GM21723 (cell line): ENCODE measurements around the gene COL6A1.
"Not testable (repeated sequence)": the region's sequence is repeated elsewhere in the genome, so short reads cannot be mapped to it uniquely, and the experiment has no call there.

Experiments used
- ATAC-seq: cut with Tn5 transposase; IDR thresholded peaks from one replicate; pipeline ENCODE4 v1.9.1; 2021; ENCODE audit warnings: mild to moderate bottlenecking, moderate library complexity; ENCODE audit not compliant: unreplicated experiment

The COL6A1 gene

DNA sequence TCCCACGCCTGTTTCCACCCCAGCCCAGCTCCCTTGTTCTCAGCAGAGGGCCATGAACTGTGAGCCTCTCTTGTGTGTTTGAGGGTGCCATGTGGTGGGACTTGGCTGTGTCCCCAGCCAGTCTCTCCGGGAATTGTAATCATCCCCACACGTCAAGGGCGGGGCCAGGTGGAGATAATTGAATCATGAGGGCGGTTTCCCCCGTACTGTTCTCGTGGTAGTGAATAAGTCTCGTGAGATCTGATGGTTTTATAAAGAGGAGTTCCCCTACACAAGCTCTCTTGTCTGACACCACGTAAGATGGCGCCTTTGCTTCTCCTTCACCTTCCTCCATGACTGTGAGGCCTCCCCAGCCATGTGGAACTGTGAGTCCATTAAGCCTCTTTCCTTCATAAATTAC, 59.1 kb downstream of the COL6A1 start:
- no peak for ATAC-seq

DNA sequence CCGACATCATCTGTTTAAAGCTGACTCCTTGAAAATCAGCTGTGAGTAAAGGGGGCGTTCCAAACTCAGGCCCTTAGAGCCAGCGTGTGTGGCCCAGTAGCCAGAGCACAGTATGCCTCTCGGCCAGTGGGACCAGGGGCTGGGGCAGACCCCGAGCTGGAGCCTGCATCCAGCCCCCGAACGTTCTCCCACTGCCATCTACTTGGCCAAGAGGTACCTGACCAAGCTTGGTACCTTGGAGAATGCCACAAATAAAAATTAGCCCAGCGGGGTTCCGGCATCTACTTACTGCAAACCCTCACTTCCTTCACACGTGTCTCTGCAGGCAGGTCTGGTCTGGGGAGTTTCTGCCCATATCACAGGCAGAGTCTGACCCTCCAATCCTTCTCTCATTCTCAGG, 59.6 kb downstream of the COL6A1 start:
- ATAC-seq, result no peak

DNA sequence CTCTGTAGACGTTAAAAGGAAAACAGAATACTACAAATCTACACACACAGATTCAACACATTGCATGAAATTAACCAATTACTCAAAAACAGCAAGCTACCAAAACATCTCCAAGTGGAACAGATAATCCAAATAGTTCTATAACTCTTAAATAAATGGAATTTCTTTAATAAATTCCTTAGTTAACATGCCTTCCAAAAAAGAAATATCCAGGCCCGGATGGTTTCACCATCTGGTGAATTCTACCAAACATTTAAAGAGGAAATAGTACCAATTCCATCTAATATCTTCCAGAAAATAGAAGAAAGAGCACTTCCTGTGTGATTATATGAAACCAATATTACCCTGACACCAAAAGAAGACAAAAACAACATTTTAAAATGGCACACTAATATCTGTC, 63.6 kb downstream of the COL6A1 start:
- no peak for ATAC-seq

DNA sequence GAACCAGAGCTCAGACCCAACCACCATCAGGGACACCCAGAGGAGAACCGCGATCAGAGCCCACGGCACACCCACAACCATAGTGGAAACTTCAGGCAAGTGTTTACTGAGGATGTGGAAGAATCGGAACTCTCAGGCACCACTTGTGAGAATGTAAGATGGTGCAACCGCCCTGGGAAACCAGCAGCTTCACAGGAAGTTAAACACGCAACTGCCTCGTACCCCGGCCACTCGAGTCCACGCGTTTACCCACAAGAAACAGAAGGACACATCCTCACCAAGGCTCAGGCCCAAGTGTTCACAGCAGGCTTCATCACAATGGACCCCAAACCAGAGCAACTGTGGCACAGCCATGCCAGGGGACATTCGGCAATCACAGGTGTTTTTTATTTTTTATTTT, 64.9 kb downstream of the COL6A1 start:
- ATAC-seq, result no peak

DNA sequence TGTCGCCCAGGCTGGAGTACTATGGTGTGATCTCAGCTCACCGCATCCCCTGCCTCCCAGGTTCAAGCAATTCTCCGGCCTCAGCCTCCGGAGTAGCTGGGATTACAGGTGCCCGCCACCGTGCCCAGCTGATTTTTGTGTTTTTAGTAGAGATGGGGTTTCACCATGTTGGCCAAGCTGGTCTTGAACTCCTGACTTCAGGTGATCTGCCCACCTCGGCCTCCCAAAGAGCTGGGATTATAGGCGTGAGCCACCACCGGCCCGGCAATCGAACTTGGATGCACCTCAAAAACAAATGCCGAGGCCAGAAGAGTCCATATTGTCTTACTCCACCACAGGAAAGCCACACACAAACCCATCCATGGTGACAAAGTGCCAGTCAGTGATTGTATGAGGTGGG, 65.3 kb downstream of the COL6A1 start:
- ATAC-seq, result not testable (repeated sequence)

DNA sequence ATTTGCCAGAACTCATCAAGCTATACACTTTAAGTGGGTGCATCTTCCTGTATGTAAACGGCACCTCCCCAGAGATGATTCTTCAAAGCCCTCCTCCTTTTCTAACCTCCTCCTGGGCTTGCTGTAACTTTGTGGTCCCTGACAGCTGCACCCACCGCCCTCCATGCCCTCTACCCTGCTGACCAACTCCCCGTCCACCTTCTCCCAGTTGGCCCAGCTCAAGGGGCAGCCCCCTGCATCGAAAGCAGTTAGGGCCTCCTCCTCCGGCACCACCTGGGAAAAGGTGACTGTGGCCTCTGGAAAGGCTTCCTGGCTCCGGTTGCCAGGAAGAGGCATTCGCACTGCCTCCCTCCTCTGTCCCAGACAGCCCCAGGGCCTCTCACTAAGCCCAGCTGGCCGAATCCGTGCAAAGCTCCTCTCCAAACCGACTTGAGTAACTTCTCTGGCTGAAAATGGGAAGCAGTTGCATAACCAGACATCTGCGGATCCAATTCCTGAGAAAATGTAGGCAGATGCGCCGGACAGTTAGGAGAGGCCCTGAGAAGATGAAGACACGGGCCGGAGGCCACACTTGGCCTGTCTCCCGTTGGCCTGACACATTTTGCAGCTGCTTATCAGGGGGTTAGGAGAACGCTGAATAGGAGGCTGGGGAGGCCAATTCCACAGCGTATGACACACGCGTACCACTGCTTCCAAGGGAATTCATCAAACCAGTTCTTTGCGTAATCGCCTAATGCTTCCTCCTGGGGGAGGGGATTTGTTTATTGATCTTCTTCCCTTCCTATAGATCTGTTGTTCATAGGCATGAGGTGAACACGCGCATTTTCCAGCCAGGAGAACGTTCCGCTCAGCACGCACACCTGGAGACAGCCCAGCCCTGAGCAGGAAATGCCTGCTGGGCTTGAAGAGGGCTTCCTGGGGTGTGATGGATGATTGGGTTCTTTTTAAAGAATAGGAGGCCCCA, 67.6 kb downstream of the COL6A1 start:
- no peak for ATAC-seq

DNA sequence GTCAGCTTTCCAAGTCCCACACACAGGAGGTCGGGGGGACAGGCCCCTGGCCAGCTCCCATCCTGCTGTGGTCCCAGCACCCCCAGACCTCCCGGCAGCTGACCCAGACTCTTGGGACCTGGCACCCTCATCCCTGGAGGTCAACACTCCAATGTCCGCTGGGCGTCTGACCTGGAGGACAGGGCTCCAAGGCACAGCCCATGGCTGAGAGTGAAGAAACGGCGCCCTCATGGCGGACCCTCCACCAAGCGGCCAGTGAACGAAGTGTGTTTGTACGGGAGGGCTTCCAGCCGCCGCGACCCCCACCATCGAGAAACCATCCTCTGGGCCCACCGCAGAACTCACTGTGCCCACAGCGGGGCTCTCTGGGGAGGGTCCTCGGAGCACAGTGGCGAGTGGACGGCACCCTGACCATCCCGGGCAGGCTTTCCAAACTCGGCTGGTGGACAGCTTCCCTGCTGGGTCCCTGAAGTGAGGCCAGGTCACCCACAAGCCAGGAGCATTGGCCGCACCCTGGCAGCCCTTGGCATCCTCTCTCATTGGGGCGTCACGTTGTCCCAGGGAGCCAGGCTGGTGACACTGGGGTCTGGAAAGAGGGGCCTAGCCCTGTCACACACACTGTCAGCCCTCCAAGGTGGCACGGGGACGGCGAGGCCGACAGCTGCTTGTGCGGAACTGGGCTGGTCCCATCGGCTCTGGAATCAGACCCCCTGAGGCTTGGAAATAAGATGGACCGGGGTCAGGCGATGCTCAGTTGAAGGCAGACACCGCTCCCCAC, 68.5 kb downstream of the COL6A1 start:
- ATAC-seq, result no peak

DNA sequence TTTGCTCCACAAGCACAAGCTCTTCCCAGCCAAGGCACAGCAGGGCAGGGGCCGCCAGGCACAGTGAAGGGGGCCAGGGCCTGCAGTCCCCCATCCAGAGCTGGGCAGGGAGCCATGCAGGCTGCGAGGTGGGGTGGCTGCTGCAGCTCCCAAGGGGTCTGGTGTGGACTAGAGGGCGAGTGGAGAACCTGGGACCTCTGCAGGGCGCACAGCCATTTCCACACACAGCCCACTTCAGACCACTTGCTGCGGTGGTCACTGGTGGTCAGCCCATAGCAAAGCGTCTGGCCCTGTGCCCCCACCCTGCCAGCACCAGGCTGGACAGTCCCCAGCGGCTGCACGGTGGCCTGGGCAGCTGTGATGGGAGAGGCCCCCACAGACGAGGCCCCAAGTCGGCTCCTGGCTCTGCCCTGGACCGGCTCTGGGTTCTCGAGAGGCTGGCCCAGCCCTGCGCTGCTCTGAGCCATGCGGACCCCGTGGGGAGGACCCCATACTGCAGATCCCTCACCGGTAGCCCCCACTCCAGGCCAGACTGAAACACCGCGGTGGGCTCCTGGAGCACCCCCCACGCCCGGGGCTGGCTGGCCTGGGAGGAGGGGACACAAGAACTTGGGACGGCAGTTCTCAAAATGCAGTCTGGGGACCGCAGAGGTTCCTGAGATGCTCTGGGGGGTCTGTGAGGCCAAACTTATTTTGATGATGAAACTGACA, 69.3 kb downstream of the COL6A1 start:
- ATAC-seq, result no peak

DNA sequence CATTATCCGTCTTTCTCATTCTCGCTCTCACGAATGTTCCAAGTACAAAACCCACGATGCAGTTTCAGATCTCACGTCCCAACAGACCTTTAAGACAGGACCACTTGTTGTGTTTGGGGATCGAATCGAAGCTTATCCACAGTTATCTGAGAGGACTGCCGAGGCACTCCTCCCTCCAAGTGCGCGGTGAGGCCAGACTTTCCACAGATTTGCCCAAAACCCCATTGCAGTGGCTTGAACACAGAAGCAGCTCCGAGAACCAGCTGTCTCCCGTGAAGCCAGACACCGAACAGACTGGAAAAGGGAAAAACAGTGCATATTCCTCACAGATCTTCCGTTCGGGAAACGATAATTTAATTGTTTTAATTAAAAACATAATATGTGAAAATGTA, 69.8 kb downstream of the COL6A1 start:
- ATAC-seq, result no peak

DNA sequence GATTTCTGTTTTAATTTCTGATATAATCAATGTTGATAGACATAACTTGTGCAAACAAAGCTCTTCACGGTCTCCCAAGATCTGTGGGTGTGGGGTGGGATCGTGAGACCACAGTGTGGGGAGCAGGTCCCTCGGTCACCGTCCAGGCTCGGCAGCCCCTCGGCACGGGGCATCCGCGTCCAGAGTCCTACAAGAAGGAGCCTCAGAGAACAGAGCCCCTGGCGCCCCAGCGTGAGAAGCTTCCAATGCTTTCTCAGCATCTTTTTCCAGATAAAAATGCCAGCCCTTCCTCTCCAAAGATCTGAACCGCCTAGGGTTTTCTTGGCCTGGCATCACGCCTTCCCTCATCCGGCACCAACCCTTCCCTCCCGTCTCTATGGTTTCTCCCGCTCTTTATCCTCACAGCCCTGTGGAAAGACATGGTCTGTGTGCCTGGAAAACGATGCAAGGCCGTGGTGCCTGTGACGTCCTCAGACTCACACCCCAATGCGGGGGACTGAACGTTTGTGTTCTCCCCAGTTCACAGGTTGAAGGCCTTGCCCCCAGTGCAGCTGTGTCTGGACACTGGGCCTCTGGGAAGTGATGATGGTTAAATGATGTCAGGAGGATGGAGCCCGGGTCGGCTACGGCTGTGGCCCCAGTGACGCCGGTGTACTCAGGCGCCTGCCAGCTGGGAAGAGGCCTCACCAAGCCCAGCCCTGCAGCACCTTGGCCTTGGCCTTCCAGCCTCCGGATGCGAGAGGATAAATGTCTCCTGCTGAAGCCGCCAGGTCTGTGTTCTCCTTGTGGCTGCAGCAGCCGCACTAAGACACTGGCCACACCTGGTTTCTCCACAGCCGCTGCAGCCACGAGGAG, 70.5 kb downstream of the COL6A1 start:
- no peak for ATAC-seq

DNA sequence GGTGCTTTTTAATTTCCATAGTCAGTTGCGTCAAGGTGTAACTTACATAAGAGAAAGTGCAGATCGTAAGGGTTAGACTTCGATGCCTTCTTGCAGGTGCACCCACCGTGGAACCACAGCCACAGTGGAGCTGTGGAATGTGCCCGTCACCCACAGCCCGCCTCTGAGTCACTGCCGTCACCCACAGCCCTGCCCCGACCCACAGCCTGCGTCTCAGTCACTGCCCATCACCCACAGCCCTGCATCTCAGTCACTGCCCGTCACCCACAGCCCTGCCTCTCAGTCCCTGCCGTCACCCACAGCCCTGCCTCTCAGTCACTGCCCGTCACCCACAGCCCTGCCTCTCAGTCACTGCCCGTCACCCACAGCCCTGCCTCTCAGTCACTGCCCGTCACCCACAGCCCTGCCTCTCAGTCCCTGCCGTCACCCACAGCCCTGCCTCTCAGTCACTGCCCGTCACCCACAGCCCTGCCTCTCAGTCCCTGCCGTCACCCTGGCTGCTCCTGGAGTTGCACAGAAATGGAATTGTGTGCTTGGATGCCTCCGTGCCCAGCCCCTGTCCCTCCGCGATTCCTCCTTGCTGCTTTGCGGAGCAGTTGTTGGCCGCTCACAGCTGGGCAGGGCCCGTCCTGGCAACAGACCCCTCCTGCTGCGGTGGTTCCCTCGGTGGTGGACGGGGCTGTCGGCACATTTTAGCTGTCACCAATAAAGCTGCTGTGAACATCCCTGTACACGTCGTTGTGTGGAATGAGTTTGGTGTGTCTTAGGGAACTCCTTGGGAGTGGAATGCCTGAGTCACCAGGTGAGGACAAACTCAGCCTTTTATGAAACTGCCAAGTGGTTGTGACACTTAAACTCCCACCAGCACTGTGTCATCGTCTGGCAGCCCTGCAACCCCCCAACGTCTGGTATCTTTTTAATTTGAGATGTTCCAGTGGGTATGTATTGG, 71.4 kb downstream of the COL6A1 start:
- no peak for ATAC-seq

DNA sequence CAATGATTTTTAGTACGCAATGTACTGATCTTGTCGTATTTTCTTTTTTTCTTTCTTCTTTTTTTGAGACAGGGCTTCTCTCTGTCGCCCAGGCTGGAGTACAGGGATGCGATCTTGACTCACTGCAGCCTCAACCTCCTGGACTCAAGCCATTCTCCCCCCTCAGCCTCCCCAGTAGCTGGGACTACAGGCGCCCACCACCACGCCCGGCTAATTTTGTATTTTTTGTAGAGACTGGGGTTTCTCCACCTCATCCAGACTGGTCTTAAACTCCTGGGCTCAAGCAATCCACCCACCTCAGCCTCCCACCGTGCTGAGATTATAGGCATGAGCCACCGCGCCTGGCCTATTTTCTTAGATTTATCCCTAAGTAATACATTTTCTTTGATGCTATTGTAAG, 72.5 kb downstream of the COL6A1 start:
- ATAC-seq, result no peak

DNA sequence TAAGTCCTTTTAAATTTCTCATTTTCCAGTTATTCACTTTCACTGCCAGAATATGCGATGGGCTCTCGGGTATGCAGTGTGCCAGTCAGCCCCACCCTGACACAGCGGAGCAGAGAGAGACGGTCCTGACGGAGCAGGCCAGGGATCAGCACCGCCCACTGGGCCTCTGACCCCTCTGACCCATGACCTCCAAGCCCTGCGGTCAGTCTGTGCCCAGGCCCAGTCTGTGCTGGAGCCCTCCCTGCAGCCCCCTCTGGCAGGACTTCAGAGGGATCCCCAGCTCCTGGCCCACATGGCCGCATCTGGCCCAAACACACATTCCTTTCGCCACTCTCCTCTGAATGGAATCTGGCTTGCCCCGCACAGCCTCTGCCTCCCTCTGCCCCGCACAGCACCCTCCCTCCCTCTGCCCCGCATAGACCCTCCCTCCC, 72.9 kb downstream of the COL6A1 start:
- no peak for ATAC-seq
